ENCODE results near the gene METTL21A.

Gene METTL21A

GRCh38 chr2:207624185-207625013 is 795 bp downstream of the METTL21A start:
- peak; percentile 29 to 40 for DNase-seq (ENCODE audit: low read depth in 2 of 2)

GRCh38 chr2:207621501-207622039 is 3.6 kb downstream of the METTL21A start:
- DNase-seq (ENCODE audit: low read depth in 2 of 2), result no peak

GRCh38 chr2:207619764-207620203 is 5.4 kb downstream of the METTL21A start:
- DNase-seq (ENCODE audit: low read depth in 2 of 2), result no peak

GRCh38 chr2:207617011-207617671 is 8.1 kb downstream of the METTL21A start:
- DNase-seq (ENCODE audit: low read depth in 2 of 2), result no peak

- no peak for DNase-seq (ENCODE audit: low read depth in 2 of 2)
Observed at GRCh38 chr2:207616185-207616584, 9.0 kb downstream of the METTL21A start.

- DNase-seq (ENCODE audit: low read depth in 2 of 2), result no peak
Observed at GRCh38 chr2:207614824-207615223, 10.4 kb downstream of the METTL21A start.

- DNase-seq (ENCODE audit: low read depth in 2 of 2), result no peak
Observed at GRCh38 chr2:207612714-207613113, 12.5 kb downstream of the METTL21A start.

GRCh38 chr2:207606829-207607228 is 18.4 kb downstream of the METTL21A start:
- DNase-seq (ENCODE audit: low read depth in 2 of 2), result no peak

GRCh38 chr2:207606399-207606798 is 18.8 kb downstream of the METTL21A start:
- no peak for DNase-seq (ENCODE audit: low read depth in 2 of 2)

GRCh38 chr2:207603486-207603885 is 21.7 kb downstream of the METTL21A start:
- no peak for DNase-seq (ENCODE audit: low read depth in 2 of 2)

- DNase-seq (ENCODE audit: low read depth in 2 of 2), result no peak
Observed at GRCh38 chr2:207601774-207602173, 23.4 kb downstream of the METTL21A start.

- DNase-seq (ENCODE audit: low read depth in 2 of 2), result no peak
Observed at GRCh38 chr2:207600231-207600630, 25.0 kb downstream of the METTL21A start.

- no peak for DNase-seq (ENCODE audit: low read depth in 2 of 2)
Observed at GRCh38 chr2:207599636-207600035, 25.6 kb downstream of the METTL21A start.

- DNase-seq (ENCODE audit: low read depth in 2 of 2), result no peak
Observed at GRCh38 chr2:207594731-207595130, 30.5 kb downstream of the METTL21A start.

GRCh38 chr2:207594264-207594663 is 30.9 kb downstream of the METTL21A start:
- DNase-seq (ENCODE audit: low read depth in 2 of 2), result no peak

GRCh38 chr2:207593277-207593676 is 31.9 kb downstream of the METTL21A start:
- no peak for DNase-seq (ENCODE audit: low read depth in 2 of 2)

- DNase-seq (ENCODE audit: low read depth in 2 of 2), result no peak
Observed at GRCh38 chr2:207589143-207589542, 36.1 kb downstream of the METTL21A start.

- DNase-seq (ENCODE audit: low read depth in 2 of 2), result no peak
Observed at GRCh38 chr2:207587305-207587704, 37.9 kb downstream of the METTL21A start.

- no peak for DNase-seq (ENCODE audit: low read depth in 2 of 2)
Observed at GRCh38 chr2:207584952-207585351, 40.2 kb downstream of the METTL21A start.

- DNase-seq (ENCODE audit: low read depth in 2 of 2), result no peak
Observed at GRCh38 chr2:207571370-207571769, 53.8 kb downstream of the METTL21A start.

GRCh38 chr2:207567671-207568070 is 57.5 kb downstream of the METTL21A start:
- DNase-seq (ENCODE audit: low read depth in 2 of 2), result no peak

GRCh38 chr2:207565736-207566500 is 59.3 kb downstream of the METTL21A start:
- no peak for DNase-seq (ENCODE audit: low read depth in 2 of 2)

All from stimulated activated CD8-positive, alpha-beta memory T cell treated with anti-CD3 and anti-CD28 coated beads, Interleukin-7, amount 100 ng/mL, for 1 hour (primary cell).